Thyroid gland (tissue), 4 donors: Measurements from ENCODE around the gene BMP2K. TPM values are rescaled to one million over a fixed set of nuclear protein-coding genes. Genes with fewer than 3 reads are reported as not detected.
"Not testable (repeated sequence)": the region's sequence is repeated elsewhere in the genome, so short reads cannot be mapped to it uniquely, and the experiment has no call there.

Experiments
- DNase-seq, 2 donors: peaks; one replicate each; pipeline ENCODE4 v3.0.0-alpha.2; 2019
- H3K27ac ChIP-seq, 3 donors: fragments of 200-600 bp; sonication (generic); 1 replicate in 2 of 3; 2 replicates in 1 of 3; pipeline ENCODE4 v1.5.1; 2016 to 2019; ENCODE audit warnings: mild to moderate bottlenecking in 1 of 3, moderate library complexity in 1 of 3
- H3K27me3 ChIP-seq: fragments of 200-600 bp; sonication (generic); one replicate; pipeline ENCODE4 v1.5.1; 2019
- H3K36me3 ChIP-seq, 2 donors: fragments of 200-600 bp; sonication (generic); one replicate each; pipeline ENCODE4 v1.5.1; 2016 to 2019
- H3K4me1 ChIP-seq, 2 donors: fragments of 200-600 bp; sonication (generic); one replicate each; pipeline ENCODE4 v1.5.1; 2017 to 2019
- H3K4me3 ChIP-seq, 3 donors: fragments of 200-600 bp; sonication (generic); replicated peaks in 1 of 3; 1 replicate in 2 of 3; 2 replicates in 1 of 3; pipeline ENCODE4 v1.5.1; 2016; ENCODE audit warnings: mild to moderate bottlenecking in 1 of 3
- H3K9me3 ChIP-seq: fragments of 200-600 bp; sonication (generic); one replicate; pipeline ENCODE4 v1.5.1; 2017
- POLR2A ChIP-seq, 2 donors: fragments of 450-650 bp; IDR thresholded peaks; one replicate each; pipeline ENCODE4 v1.6.1; 2017; ENCODE audit warnings: antibody characterized with exemption in 2 of 2, mild to moderate bottlenecking in 2 of 2, moderate library complexity in 1 of 2
- WGBS, 2 donors: methylation state at CpG; one replicate each; pipeline ENCODE4 v1.1.5; 2017; 5-methylcytosine and 5-hydroxymethylcytosine counted together
- intact Hi-C: fragments of 100-400 bp; cut with DNase I; formaldehyde crosslinking; loops from one replicate; pipeline ENCODE4 v1.15.1; 2023
- total RNA-seq, 4 donors: library from RNA; depleted of rRNA; stranded (reverse); fragments of >200 nt; gene quantifications; one replicate each; pipeline ENCODE4 v1.2.3, GENCODE V29; 2016
- TF ChIP-seq, protein P1 (sequence below), 6 experiments: fragments of 200-600 bp in 3 of 6; fragments of 450-650 bp in 3 of 6; sonication (generic) in 3 of 6; IDR thresholded peaks; one replicate each; pipeline ENCODE4 v1.5.1; 2016 to 2019; ENCODE audit warnings: antibody characterized with exemption in 6 of 6, mild to moderate bottlenecking in 2 of 6, inconsistent platforms in 1 of 6, moderate library complexity in 1 of 6

BMP2K gene
- total RNA-seq, 4 donors from 2014 or later: 63.8 to 69.2 (median 64.3) TPM

GRCh38 chr4:78829296-78829695 lies 53.1 kb downstream of the BMP2K start:
- no peak overlapping the region for H3K27ac ChIP-seq
- peaks cover 0 to 15% of the 10 kb centered on the region in 2 donors for H3K36me3 ChIP-seq
- H3K4me1 ChIP-seq: no peaks in the 10 kb centered on the region
- no peaks in the 10 kb centered on the region for H3K9me3 ChIP-seq
- no peak for TF ChIP-seq POLR2A (IDR thresholded peaks at IDR 0.05)
- TF ChIP-seq, protein P1, sequence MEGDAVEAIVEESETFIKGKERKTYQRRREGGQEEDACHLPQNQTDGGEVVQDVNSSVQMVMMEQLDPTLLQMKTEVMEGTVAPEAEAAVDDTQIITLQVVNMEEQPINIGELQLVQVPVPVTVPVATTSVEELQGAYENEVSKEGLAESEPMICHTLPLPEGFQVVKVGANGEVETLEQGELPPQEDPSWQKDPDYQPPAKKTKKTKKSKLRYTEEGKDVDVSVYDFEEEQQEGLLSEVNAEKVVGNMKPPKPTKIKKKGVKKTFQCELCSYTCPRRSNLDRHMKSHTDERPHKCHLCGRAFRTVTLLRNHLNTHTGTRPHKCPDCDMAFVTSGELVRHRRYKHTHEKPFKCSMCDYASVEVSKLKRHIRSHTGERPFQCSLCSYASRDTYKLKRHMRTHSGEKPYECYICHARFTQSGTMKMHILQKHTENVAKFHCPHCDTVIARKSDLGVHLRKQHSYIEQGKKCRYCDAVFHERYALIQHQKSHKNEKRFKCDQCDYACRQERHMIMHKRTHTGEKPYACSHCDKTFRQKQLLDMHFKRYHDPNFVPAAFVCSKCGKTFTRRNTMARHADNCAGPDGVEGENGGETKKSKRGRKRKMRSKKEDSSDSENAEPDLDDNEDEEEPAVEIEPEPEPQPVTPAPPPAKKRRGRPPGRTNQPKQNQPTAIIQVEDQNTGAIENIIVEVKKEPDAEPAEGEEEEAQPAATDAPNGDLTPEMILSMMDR (IDR thresholded peaks at IDR 0.05): no peak
- no peaks in the 10 kb centered on the region for H3K27me3 ChIP-seq
- DNase-seq: no peak
- intact Hi-C loops: no loop called here
- no peak overlapping the region for H3K4me3 ChIP-seq

- WGBS, 2 donors: 90 to 97% methylated on average over 3 of the region's 3 CpGs
- intact Hi-C loops, H3K9me3 ChIP-seq, DNase-seq, H3K4me3 ChIP-seq, H3K27ac ChIP-seq, H3K36me3 ChIP-seq, H3K27me3 ChIP-seq, H3K4me1 ChIP-seq: not testable (repeated sequence)
Observed at GRCh38 chr4:78839676-78840075, 63.5 kb downstream of the BMP2K start.

- 96 to 98% methylated on average over 4 of the region's 4 CpGs for WGBS, 2 donors
Observed at GRCh38 chr4:78840286-78840685, 64.1 kb downstream of the BMP2K start.

GRCh38 chr4:78845472-78845871 lies 69.3 kb downstream of the BMP2K start:
- no peak for DNase-seq
- TF ChIP-seq POLR2A (IDR thresholded peaks at IDR 0.05): no peak
- Histone ChIP-seq H3K9me3 (no peaks in the 10 kb centered on the region), H3K4me3 (no peak overlapping the region), H3K27ac (no peak overlapping the region), H3K36me3 (no peaks in the 10 kb centered on the region), H3K27me3 (no peaks in the 10 kb centered on the region), H3K4me1 (no peaks in the 10 kb centered on the region)
- intact Hi-C loops: no loop called here
- WGBS, 2 donors: 84 to 91% methylated on average over 2 of the region's 2 CpGs

More at GRCh38 chr4:78840286-78840685, 64.1 kb downstream of the BMP2K start:
- DNase-seq, H3K27ac ChIP-seq, H3K9me3 ChIP-seq, H3K27me3 ChIP-seq, intact Hi-C loops, H3K4me3 ChIP-seq, H3K36me3 ChIP-seq, H3K4me1 ChIP-seq: not testable (repeated sequence)

- intact Hi-C loops: no loop called here
- Histone ChIP-seq H3K36me3 (no peaks in the 10 kb centered on the region), H3K27ac (no peak overlapping the region), H3K4me1 (no peaks in the 10 kb centered on the region), H3K27me3 (no peaks in the 10 kb centered on the region), H3K9me3 (no peaks in the 10 kb centered on the region), H3K4me3 (no peak overlapping the region)
- no peak for DNase-seq
- TF ChIP-seq, protein P1 (IDR thresholded peaks at IDR 0.05): no peak
- TF ChIP-seq POLR2A (IDR thresholded peaks at IDR 0.05): no peak
Observed at GRCh38 chr4:78846258-78846657, 70.1 kb downstream of the BMP2K start.

- no peak for DNase-seq
- Histone ChIP-seq H3K9me3 (no peaks in the 10 kb centered on the region), H3K4me3 (no peak overlapping the region), H3K36me3 (no peaks in the 10 kb centered on the region), H3K27me3 (no peaks in the 10 kb centered on the region), H3K4me1 (peaks cover 2 to 3% of the 10 kb centered on the region in 2 donors), H3K27ac (no peak overlapping the region)
- intact Hi-C loops: no loop called here
- WGBS, 2 donors: 96% methylated on average over 2 of the region's 2 CpGs
- TF ChIP-seq, protein P1 (IDR thresholded peaks at IDR 0.05): no peak
- no peak for TF ChIP-seq POLR2A (IDR thresholded peaks at IDR 0.05)
Observed at GRCh38 chr4:78862314-78862737, 86.2 kb downstream of the BMP2K start.
